Neuronal stem cell (in vitro differentiated cells): ENCODE data around the gene CELF4.
A peak's percentile ranks its signal among the peaks of the same experiment; 100 is the strongest.

Experiments
- DNase-seq: peaks from one replicate; pipeline ENCODE4 v3.0.0-alpha.2; 2013; ENCODE audit warnings: low spot score
- H2AFZ ChIP-seq: one replicate; pipeline ENCODE4 v1.6.1; 2013; ENCODE audit warnings: mild to moderate bottlenecking, low read length, inconsistent platforms
- H2AK5ac ChIP-seq: 2 replicates; pipeline ENCODE4 v1.6.1; 2013; ENCODE audit warnings: low read depth, mild to moderate bottlenecking, inconsistent platforms, low read length, moderate library complexity, mixed read lengths
- H2BK120ac ChIP-seq: 2 replicates; pipeline ENCODE4 v1.6.1; 2013; ENCODE audit warnings: low read depth, mild to moderate bottlenecking, inconsistent platforms, low read length, moderate library complexity, mixed read lengths
- H2BK12ac ChIP-seq: one replicate; pipeline ENCODE4 v1.6.1; 2013; ENCODE audit warnings: low read length, inconsistent platforms
- H2BK15ac ChIP-seq: 2 replicates; pipeline ENCODE4 v1.6.1; 2013; ENCODE audit warnings: mild to moderate bottlenecking, low read length, inconsistent platforms, mixed read lengths
- H2BK5ac ChIP-seq: one replicate; pipeline ENCODE4 v1.6.1; 2013; ENCODE audit warnings: inconsistent platforms, mild to moderate bottlenecking, low read length, moderate library complexity
- H3K14ac ChIP-seq: one replicate; pipeline ENCODE4 v1.6.1; 2013; ENCODE audit warnings: low read length, inconsistent platforms
- H3K18ac ChIP-seq: 2 replicates; pipeline ENCODE4 v1.6.1; 2013; ENCODE audit warnings: low read length, inconsistent platforms
- H3K23ac ChIP-seq: 2 replicates; pipeline ENCODE4 v1.6.1; 2013; ENCODE audit warnings: low read depth, mild to moderate bottlenecking, mixed read lengths, low read length, inconsistent platforms; ENCODE audit not compliant: poor library complexity
- H3K27ac ChIP-seq: replicated peaks from 3 replicates; pipeline ENCODE4 v1.5.1; 2013; ENCODE audit warnings: low read length, inconsistent platforms
- H3K27me3 ChIP-seq, 3 experiments: 2 replicates each; pipeline ENCODE4 v1.6.1; 2013; ENCODE audit warnings: low read length in 3 of 3, mild to moderate bottlenecking in 2 of 3, inconsistent platforms in 1 of 3, low read depth in 1 of 3, mixed read lengths in 1 of 3, moderate library complexity in 1 of 3; ENCODE audit not compliant: control insufficient read depth in 3 of 3, insufficient read depth in 3 of 3
- H3K36me3 ChIP-seq, 2 donors: replicated peaks in 1 of 2; 2 replicates each; pipeline ENCODE4 v1.6.1; 2013; ENCODE audit warnings: low read length in 2 of 2; ENCODE audit not compliant: control insufficient read depth in 2 of 2, insufficient read depth in 2 of 2
- H3K4ac ChIP-seq: 2 replicates; pipeline ENCODE4 v1.6.1; 2013; ENCODE audit warnings: inconsistent platforms, mild to moderate bottlenecking, low read length, moderate library complexity
- H3K4me1 ChIP-seq, 2 donors: 1 replicate in 1 of 2; 2 replicates in 1 of 2; pipeline ENCODE4 v1.6.1; 2013; ENCODE audit warnings: low read length in 2 of 2, low read depth in 1 of 2; ENCODE audit not compliant: control insufficient read depth in 2 of 2, insufficient read depth in 1 of 2
- H3K4me2 ChIP-seq: one replicate; pipeline ENCODE4 v1.6.1; 2013; ENCODE audit warnings: mild to moderate bottlenecking, low read length, inconsistent platforms; ENCODE audit not compliant: insufficient read depth, poor library complexity, severe bottlenecking
- H3K4me3 ChIP-seq, 2 donors: 2 replicates each; pipeline ENCODE4 v1.5.1; 2013; ENCODE audit warnings: low read length in 2 of 2, mild to moderate bottlenecking in 2 of 2, inconsistent platforms in 1 of 2, moderate library complexity in 1 of 2
- H3K79me1 ChIP-seq: one replicate; pipeline ENCODE4 v1.6.1; 2013; ENCODE audit warnings: low read depth, mild to moderate bottlenecking, inconsistent platforms, low read length, moderate library complexity
- H3K9ac ChIP-seq: one replicate; pipeline ENCODE4 v1.6.1; 2013; ENCODE audit warnings: mild to moderate bottlenecking, low read depth, low read length, inconsistent platforms; ENCODE audit not compliant: poor library complexity
- H3K9me3 ChIP-seq, 2 donors: replicated peaks in 1 of 2; 2 replicates each; pipeline versions ENCODE3 to v1.6.1; 2013; ENCODE audit warnings: low read length in 2 of 2, mild to moderate bottlenecking in 2 of 2, inconsistent platforms in 1 of 2, low read depth in 1 of 2, mixed read lengths in 1 of 2, moderate library complexity in 1 of 2; ENCODE audit not compliant: control insufficient read depth in 2 of 2, insufficient read depth in 1 of 2
- H4K8ac ChIP-seq: one replicate; pipeline ENCODE4 v1.6.1; 2013; ENCODE audit warnings: low read depth, mild to moderate bottlenecking, inconsistent platforms, low read length, moderate library complexity
- H4K91ac ChIP-seq: one replicate; pipeline ENCODE4 v1.6.1; 2013; ENCODE audit warnings: low read length, low read depth, mild to moderate bottlenecking, inconsistent platforms; ENCODE audit not compliant: poor library complexity
- WGBS, 2 donors: extraction: QIAGEN DNeasy Blood & Tissue Kit; methylation state at CpG; one replicate each; pipeline ENCODE4 v1.1.7; 2013; ENCODE audit warnings: missing lambda C conversion rate in 2 of 2, mixed read lengths in 1 of 2; ENCODE audit not compliant: insufficient read length in 2 of 2, insufficient replicate concordance in 1 of 2; ENCODE audit errors: extremely low coverage in 2 of 2; 5-methylcytosine and 5-hydroxymethylcytosine counted together

CELF4 gene

DNA sequence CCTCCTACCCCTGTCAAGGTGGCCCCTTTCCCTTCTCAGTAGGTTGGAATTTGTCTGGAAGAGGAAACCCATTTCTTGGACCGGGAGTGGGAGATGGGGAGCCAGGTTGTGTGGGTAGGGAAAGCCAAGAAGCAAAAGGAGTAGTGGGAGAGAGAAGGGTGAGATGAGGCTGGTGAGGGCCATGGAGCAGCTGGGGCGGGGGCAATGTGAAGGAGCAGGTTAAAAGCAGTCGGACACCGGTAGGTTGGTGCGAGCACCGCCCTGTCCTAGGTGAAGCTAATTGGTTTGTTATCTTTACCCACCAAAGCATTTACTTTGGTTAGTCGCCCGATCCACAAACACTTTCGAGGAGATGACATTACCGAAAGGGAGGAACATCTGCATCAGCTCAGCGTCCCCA lies 306.8 kb downstream of the CELF4 start:
- no CpG with 5 or more reads among the region's 11 CpGs for WGBS, 2 donors
- H3K14ac ChIP-seq, result no peak overlapping the region

DNA sequence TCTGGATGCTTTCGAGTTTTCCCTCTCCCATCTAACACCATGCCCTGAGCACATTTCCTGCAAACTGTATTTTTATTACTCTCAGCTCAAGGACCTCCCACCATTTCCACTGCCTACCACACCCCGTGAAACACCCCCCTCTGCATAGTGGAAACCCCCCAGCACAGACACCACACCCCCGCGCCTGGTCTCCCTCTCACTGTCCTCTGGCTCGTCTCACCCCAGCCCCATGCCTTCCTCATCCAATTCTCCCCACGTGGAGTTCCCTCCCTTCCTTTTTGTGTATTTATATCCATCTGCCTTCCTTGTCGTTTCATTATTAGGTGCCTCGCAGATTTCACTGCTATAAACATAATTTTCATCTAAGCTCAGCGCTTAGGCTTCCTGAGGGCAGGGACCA lies 307.5 kb downstream of the CELF4 start:
- Histone ChIP-seq H3K4me3 (no peak overlapping the region), H3K27ac (no peak overlapping the region), H3K14ac (no peak overlapping the region), H3K36me3 (no peaks in the 10 kb centered on the region), H2BK12ac (no peak overlapping the region), H4K91ac (no peak overlapping the region), H2AFZ (no peak overlapping the region), H3K9ac (no peak overlapping the region), H3K4me2 (no peak overlapping the region), H3K18ac (no peak overlapping the region), H3K4me1 (peaks cover 0 to 2% of the 10 kb centered on the region in 2 donors), H2BK5ac (no peak overlapping the region), H3K27me3 (peaks cover 0 to 66% (median 11%) of the 10 kb centered on the region in 3 experiments), H3K79me1 (no peaks in the 10 kb centered on the region), H2AK5ac (no peak overlapping the region), H3K9me3 (no peaks in the 10 kb centered on the region), H2BK120ac (no peak overlapping the region), H2BK15ac (no peak overlapping the region), H3K4ac (no peak overlapping the region), H3K23ac (peak overlapping the region; percentile 32), H4K8ac (no peak overlapping the region)
- no CpG with 5 or more reads among the region's 9 CpGs for WGBS, 2 donors
- no peak for DNase-seq

More for the DNA sequence above, 306.8 kb downstream of the CELF4 start:
- no peak overlapping the region for H4K91ac ChIP-seq
- no peak overlapping the region for H3K18ac ChIP-seq
- no peak overlapping the region for H3K4me2 ChIP-seq
- peak overlapping the region; percentile 32 for H3K23ac ChIP-seq
- no peak for DNase-seq
- no peak overlapping the region for H2BK12ac ChIP-seq
- H2BK120ac ChIP-seq, result no peak overlapping the region
- H3K4ac ChIP-seq, result no peak overlapping the region
- H3K4me1 ChIP-seq, result no peaks in the 10 kb centered on the region
- H3K9me3 ChIP-seq, result no peaks in the 10 kb centered on the region
- H3K27me3 ChIP-seq, result peaks cover 0 to 61% (median 9%) of the 10 kb centered on the region in 3 experiments
- H2BK15ac ChIP-seq, result no peak overlapping the region
- H3K4me3 ChIP-seq, result no peak overlapping the region
- no peak overlapping the region for H3K9ac ChIP-seq
- H3K79me1 ChIP-seq, result no peaks in the 10 kb centered on the region
- H4K8ac ChIP-seq, result no peak overlapping the region
- H3K27ac ChIP-seq, result no peak overlapping the region
- H3K36me3 ChIP-seq, result no peaks in the 10 kb centered on the region
- no peak overlapping the region for H2BK5ac ChIP-seq
- H2AK5ac ChIP-seq, result no peak overlapping the region
- no peak overlapping the region for H2AFZ ChIP-seq

DNA sequence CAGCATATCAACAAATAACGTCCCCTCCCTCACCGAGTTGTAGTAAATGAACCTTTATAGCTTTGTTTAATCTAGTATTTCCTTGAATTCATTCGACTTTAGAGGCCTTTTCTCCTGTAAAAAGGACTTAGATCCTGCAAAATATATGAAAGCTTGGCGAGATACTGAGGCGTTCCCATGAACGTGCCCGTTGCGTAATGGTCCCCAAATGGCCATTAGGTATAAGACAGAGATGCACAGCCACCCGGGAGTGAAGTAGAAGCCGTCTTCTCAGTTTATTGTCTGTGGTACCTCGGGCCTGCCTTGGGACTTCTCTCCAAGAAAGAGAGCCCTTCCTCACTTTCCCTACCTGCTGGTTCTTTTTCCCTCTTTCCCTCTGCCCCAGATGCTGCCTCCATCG lies 310.6 kb downstream of the CELF4 start:
- Histone ChIP-seq H2BK120ac (no peak overlapping the region), H3K18ac (no peak overlapping the region), H2BK5ac (no peak overlapping the region), H2BK12ac (no peak overlapping the region), H3K4me3 (no peak overlapping the region), H3K9me3 (no peaks in the 10 kb centered on the region), H2AK5ac (no peak overlapping the region), H3K9ac (no peak overlapping the region), H3K14ac (no peak overlapping the region), H3K79me1 (no peaks in the 10 kb centered on the region), H3K36me3 (no peaks in the 10 kb centered on the region), H3K4me2 (no peak overlapping the region), H4K91ac (no peak overlapping the region), H4K8ac (no peak overlapping the region), H3K27me3 (peaks cover 0 to 84% (median 15%) of the 10 kb centered on the region in 3 experiments), H2AFZ (peak overlapping the region; percentile 91), H3K27ac (no peak overlapping the region), H3K4ac (no peak overlapping the region), H2BK15ac (no peak overlapping the region), H3K4me1 (peaks cover 0 to 5% of the 10 kb centered on the region in 2 donors), H3K23ac (no peak overlapping the region)
- DNase-seq, result no peak
- no CpG with 5 or more reads among the region's 12 CpGs for WGBS, 2 donors

DNA sequence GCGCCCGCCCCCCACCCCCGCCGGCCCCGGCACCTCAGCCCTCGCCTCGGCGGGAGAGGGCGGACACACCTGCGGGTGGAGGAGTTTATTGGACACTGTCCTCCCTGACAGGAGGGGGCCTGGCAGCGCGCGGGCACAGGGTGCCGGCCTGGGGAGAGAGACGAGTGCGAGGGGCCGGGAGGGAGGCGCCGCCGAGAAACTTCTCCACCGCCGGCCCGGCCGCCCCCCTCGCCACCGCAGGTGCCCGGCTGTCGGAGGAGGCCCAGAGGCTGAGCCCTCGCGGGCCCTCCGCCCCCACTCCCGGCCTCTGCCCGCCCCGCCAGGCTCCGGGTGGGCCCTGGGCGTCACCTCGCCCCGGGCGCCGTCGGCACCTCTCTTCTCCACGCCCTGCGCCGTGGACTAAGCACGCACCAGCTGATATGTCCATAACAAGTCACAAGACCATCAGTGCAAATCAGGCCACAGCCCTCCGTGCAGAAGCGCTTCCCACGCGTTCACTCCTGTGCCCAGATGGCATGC lies 311.3 kb downstream of the CELF4 start:
- H3K27me3 ChIP-seq, result peaks cover 0 to 84% (median 15%) of the 10 kb centered on the region in 3 experiments
- no peak for DNase-seq
- WGBS, 2 donors, result no CpG with 5 or more reads among the region's 49 CpGs

More for the DNA sequence above, 311.3 kb downstream of the CELF4 start:
- Histone ChIP-seq H2BK120ac (no peak overlapping the region), H3K9me3 (no peaks in the 10 kb centered on the region), H3K23ac (peak overlapping the region; percentile 87), H2BK15ac (no peak overlapping the region), H2AFZ (peak overlapping the region; percentile 91), H3K36me3 (no peaks in the 10 kb centered on the region), H3K4me3 (peak overlapping the region; percentile 57 to 82), H3K79me1 (no peaks in the 10 kb centered on the region), H3K9ac (peak overlapping the region; percentile 84), H2BK12ac (no peak overlapping the region), H4K8ac (no peak overlapping the region), H3K4me2 (peak overlapping the region; percentile 92), H2AK5ac (peak overlapping the region; percentile 43), H3K18ac (peak overlapping the region; percentile 81), H3K4me1 (peaks cover 0 to 5% of the 10 kb centered on the region in 2 donors), H2BK5ac (no peak overlapping the region), H3K14ac (peak overlapping the region; percentile 57), H3K27ac (no peak overlapping the region), H3K4ac (peak overlapping the region; percentile 41), H4K91ac (no peak overlapping the region)
